GM12873 (cell line): ENCODE data around the gene CASP7.

Experiments
- TF ChIP-seq, protein P1 (sequence below): IDR thresholded peaks from 2 replicates; pipeline ENCODE4 v1.5.1; 2012; ENCODE audit warnings: low read depth, mild to moderate bottlenecking, moderate library complexity, low read length, control low read depth; ENCODE audit not compliant: insufficient read depth; ENCODE audit errors: missing control alignments

The CASP7 gene

DNA sequence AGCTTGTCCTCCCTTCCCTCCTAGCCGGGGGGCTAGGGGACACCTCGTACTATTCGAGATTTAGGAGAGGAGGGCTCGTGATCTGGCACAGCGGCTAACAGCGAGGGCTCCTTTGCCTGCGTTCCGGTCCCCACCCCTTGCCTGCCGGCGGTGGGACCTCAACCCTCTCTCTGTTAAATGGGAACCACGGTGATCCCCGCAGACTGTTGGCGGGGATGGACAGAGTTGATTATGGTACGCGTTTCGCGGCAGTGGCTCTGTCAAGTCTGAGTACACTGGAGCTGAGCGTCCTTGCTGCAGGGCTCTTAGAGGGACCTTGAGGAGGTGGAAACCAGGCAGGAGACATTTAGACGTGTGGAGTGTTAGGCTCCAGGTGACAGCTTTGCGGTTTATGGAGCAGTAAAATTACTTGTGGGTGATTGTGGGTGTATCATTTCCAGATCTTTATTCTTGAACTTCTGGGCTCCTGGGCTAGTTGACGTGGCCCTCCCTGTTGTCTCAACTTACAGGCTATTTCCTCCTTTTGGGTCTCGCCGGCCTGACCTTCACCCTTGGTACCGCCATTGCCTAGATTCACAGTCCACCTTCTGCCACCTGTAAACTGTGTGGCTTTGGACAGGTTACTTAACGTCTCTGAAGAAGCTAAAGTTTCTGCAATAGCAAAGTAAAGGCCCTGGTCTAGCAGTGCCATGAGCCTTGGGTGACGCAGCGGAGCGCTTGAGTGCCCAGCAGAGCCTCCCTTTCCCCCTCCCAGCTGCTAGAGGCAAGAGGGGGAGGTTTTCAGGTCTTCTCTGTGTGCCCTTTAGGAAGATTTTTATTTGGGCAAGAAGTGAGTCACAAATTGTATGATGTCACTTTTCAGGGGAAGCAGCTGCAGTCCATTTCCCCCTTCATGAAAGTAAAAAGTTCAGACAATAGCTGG, 739 bp downstream of the CASP7 start:
- TF ChIP-seq, protein P1, sequence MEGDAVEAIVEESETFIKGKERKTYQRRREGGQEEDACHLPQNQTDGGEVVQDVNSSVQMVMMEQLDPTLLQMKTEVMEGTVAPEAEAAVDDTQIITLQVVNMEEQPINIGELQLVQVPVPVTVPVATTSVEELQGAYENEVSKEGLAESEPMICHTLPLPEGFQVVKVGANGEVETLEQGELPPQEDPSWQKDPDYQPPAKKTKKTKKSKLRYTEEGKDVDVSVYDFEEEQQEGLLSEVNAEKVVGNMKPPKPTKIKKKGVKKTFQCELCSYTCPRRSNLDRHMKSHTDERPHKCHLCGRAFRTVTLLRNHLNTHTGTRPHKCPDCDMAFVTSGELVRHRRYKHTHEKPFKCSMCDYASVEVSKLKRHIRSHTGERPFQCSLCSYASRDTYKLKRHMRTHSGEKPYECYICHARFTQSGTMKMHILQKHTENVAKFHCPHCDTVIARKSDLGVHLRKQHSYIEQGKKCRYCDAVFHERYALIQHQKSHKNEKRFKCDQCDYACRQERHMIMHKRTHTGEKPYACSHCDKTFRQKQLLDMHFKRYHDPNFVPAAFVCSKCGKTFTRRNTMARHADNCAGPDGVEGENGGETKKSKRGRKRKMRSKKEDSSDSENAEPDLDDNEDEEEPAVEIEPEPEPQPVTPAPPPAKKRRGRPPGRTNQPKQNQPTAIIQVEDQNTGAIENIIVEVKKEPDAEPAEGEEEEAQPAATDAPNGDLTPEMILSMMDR = no peak

DNA sequence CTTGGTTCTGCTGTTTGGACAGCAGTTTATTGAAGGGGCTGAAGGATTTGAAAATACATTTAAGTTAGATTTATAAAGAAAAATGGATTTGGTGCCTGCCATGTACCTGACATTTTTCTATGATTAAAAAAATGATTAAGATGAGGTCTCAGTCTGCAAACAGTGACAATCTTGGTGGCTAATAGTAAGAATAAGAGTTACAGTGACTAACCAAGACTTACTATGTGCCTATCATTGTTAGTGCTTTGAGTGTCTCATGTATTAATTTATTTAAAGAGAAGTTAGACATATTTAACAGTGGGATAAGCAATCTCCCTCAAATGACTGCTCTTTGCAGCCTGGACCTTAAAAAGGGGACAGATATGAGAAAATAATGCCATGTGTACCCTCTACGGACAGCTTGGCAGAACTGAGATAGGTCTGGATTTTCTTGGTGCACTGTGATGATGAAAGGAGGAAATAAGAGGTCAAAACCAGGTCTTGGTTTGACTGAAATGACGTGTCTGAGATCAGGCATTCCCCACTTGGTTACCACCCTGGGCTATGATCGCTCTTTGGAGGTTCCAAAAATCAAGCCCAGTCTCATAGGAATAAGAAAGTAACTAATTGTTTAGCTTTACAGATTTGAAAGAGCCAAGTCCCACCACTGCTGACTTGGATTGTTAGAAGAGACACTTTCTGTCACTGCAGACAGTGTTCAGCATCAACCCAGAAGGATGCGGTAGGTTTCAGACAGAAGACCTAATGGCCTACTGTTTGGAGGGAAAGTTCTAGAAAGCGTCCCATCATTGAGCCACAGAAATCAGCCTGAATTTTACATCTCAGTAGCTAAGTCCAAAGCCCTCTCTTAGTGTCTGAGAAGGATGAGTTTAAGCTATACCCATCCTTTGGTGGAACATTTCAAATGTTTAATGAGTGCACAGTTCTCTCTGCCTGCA, 2.1 kb downstream of the CASP7 start:
- TF ChIP-seq, protein P1 = no peak

DNA sequence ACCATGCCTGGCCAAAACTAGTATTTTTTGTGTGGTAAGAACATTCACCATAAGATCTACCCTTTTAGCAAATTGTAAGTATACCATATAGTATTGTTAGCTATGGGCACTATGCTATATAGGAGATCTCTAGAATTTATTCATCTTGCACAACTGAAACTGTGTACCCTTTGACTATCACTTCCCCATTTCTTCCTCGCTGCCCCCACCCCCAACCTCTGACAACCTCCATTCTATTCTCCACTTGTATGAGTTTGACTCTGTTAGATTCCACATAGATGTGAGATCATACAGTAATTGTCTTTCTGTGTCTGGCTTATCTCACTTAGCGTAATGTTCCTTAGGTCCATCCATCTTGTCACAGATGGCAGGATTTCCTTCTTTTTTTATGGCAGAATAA, 3.6 kb downstream of the CASP7 start:
- TF ChIP-seq, protein P1 = no peak

DNA sequence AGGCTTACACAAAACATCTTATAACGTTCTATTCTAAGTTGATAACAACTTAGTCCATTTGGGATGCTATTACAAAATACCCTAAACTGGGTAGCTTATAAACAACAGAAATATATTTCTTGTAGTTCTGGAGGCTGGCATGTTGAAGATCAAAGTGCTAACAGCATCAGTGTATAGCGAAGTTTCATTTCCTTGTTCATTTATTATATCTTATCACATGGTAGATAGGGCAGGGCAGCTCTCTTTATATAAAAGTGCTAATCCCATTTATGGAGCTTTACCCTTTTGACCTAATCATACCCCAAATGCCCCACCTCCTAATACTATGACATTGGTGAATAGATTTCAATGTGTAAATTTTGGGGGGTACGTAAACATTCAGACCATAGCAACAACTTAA, 6.3 kb downstream of the CASP7 start:
- TF ChIP-seq, protein P1 = no peak

DNA sequence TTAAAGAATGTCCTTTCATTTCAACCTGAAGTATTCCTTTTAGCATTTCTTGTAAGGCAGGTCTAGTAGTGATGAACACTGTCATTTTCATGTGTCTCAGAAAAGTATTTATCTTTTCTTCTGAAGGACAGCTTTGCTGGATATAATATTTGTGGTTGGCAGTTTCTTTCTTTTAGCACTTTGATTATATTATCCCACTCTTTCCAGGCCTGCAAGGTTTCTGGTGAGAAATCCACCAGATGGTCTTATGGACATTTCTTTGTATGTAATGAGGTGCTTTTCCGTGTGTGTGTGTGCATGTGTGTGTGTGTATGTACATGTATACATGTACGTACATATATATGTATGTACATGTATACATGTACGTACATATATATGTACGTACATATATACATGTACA, 7.3 kb downstream of the CASP7 start:
- TF ChIP-seq, protein P1 = no peak

DNA sequence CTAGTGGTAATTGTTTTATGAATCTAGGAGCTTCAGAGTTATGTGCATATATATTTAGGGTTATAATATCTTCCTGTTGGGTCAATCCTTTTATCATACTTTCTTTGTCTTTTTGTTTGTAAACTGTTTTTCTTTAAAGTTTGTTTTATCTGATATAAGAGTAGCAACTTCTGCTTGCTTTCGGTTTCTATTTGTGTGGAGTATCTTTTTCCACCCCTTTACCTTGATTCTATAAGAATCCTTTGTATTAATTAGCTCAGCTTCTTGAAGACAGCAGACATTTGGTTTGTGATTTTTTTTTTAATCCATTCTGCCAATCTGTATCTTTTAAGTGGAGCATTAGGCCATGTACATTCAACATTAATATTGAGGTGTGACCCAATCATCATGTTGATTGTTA, 9.3 kb downstream of the CASP7 start:
- TF ChIP-seq, protein P1 = no peak

DNA sequence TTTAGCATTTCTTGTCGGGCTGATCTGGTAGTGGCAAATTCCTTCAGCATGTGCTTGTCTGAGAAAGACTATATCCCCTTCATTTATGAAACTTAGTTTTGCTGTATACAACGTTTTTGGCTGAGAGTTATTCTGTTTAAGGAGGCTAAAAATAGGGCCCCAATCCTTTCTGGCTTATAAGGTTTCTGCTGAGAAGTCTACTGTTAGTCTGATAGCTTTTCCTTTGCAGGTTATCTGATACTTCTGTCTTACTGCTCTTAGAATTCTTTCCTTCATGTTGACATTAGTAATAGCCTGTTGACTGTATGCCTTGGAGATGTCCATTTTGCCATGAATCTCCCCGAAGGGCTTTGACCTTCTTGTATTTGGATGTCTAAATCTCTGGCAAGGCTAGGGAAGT, 9.9 kb downstream of the CASP7 start:
- TF ChIP-seq, protein P1 = no peak
